Measurements from ENCODE around the gene BPHL.

GRCh38 chr6:3073382-3073781, 45.1 kb upstream of the BPHL start:
- TF ChIP-seq POLR2A (IDR thresholded peaks at IDR 0.05; ENCODE audit: low read depth, low read length) = no peak
- no peak for TF ChIP-seq POLR2AphosphoS5 (IDR thresholded peaks at IDR 0.05; ENCODE audit: low read depth, low read length)
- TF ChIP-seq POU2F2 (IDR thresholded peaks at IDR 0.05; ENCODE audit: low read depth, low read length) = no peak
